ENCODE measurements around the gene TMPRSS11E. TPM values are rescaled to one million over a fixed set of nuclear protein-coding genes. Genes with fewer than 3 reads are reported as not detected.
"Not testable (repeated sequence)": the region's sequence is repeated elsewhere in the genome, so short reads cannot be mapped to it uniquely, and the experiment has no call there.

The TMPRSS11E gene
- total and polyA plus RNA-seq, 10 donors: 0.03 to 0.60 (median 0.21) TPM; not detected in 4

DNA sequence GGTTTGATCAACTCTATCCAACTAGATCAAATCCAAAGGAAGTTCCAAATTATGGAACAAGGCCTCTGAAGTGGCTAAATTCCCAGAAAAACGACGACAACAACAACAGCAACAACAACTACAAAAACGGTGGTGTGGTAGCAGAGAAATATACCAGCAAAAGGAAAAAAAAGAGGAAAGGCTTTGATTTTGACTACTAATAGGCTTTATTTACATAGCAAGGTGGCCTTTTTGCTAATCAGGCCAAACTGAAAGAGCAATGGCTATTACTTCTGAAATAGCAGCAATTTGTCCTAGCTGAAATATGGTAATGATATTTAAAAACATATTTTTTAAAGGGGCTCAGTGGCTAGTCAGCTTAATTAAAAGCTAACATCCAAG lies 40.8 kb upstream of the TMPRSS11E start:
- no peaks in the 10 kb centered on the region for H3K9me3 ChIP-seq
- intact Hi-C loops (cut with DNase I; ENCODE audit: low total_unique reads): no loop called here
- TF ChIP-seq, protein P1, sequence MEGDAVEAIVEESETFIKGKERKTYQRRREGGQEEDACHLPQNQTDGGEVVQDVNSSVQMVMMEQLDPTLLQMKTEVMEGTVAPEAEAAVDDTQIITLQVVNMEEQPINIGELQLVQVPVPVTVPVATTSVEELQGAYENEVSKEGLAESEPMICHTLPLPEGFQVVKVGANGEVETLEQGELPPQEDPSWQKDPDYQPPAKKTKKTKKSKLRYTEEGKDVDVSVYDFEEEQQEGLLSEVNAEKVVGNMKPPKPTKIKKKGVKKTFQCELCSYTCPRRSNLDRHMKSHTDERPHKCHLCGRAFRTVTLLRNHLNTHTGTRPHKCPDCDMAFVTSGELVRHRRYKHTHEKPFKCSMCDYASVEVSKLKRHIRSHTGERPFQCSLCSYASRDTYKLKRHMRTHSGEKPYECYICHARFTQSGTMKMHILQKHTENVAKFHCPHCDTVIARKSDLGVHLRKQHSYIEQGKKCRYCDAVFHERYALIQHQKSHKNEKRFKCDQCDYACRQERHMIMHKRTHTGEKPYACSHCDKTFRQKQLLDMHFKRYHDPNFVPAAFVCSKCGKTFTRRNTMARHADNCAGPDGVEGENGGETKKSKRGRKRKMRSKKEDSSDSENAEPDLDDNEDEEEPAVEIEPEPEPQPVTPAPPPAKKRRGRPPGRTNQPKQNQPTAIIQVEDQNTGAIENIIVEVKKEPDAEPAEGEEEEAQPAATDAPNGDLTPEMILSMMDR (IDR thresholded peaks at IDR 0.05 in 8 of 11, conservative IDR thresholded peaks at IDR 0.05 in 3 of 11): no peak
- TF ChIP-seq POLR2AphosphoS5 (IDR thresholded peaks at IDR 0.05): no peak
- TF ChIP-seq POLR2A (IDR thresholded peaks at IDR 0.05): no peak
- no peak overlapping the region for H3K4me3 ChIP-seq
- no peak for DNase-seq
- H3K27ac ChIP-seq: no peak overlapping the region
- H3K4me1 ChIP-seq: no peaks in the 10 kb centered on the region
- no peaks in the 10 kb centered on the region for H3K27me3 ChIP-seq (replicated peaks in 1 of 7)
- 47 to 66% (median 54%) methylated on average over 3 of the region's 3 CpGs for WGBS, 5 donors
- no peaks in the 10 kb centered on the region for H3K36me3 ChIP-seq

DNA sequence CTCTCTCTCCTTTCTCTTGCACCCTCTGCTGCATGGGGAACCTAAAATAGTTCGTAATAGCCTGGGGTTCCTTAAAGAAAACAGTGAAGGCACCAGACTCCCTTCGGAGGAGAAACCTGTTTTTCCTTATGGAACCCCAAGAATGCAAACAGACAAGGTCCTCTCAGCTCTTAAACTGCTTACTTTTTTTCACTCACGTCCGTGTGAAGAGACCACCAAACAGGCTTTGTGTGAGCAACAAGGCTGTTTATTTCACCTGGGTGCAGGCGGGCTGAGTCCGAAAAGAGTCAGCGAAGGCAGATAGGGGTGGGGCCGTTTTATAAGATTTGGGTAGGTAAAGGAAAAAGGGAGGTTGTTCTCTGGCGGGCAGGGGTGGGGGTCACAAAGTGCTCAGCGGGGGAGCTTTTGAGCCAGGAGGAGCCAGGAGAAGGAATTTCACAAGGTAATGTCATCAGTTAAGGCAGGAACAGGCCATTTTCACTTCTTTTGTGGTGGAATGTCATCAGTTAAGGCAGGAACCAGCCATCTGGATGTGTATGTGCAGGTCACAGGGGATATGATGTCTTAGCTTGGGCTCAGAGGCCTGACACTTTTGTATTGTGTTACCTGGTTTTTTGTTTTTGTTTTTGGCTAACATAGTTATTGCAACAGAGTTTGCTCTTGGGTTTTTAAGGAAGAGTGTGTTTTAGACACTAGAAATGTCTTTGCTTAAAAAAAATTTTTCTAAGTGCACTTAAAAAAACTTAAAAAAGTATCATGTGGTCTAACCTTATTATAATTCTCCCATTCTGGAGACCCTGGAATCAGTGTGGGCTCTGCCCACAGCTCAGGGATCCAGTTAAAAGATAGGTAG lies 40.0 kb upstream of the TMPRSS11E start:
- H3K9me3 ChIP-seq; DNase-seq; H3K36me3 ChIP-seq; H3K27ac ChIP-seq; H3K27me3 ChIP-seq (replicated peaks in 1 of 7); H3K4me1 ChIP-seq; H3K4me3 ChIP-seq; intact Hi-C loops (cut with DNase I; ENCODE audit: low total_unique reads): not testable (repeated sequence)
- 59 to 75% (median 66%) methylated on average over 10 of the region's 10 CpGs for WGBS, 5 donors

DNA sequence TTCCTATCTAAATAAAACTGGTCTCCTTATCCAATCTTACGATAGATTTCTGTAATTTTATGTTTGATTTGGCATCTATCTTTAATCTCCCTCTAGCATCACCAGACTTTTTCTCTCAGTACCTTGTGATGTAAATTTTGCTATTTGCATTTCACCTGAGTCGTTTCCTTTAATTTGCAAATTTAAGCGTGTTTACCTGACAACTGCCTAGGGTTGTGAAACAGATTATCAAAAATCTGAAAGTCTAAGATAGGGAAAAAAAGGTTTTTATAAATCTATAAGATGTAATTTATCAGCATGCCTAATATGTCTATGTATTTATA lies 39.4 kb upstream of the TMPRSS11E start:
- Histone ChIP-seq H3K27ac (no peak overlapping the region), H3K4me3 (no peak overlapping the region), H3K36me3 (no peaks in the 10 kb centered on the region), H3K9me3 (no peaks in the 10 kb centered on the region), H3K4me1 (no peaks in the 10 kb centered on the region), H3K27me3 (replicated peaks in 1 of 7) (no peaks in the 10 kb centered on the region)
- WGBS, 5 donors: 62 to 75% (median 71%) methylated on average over 3 of the region's 3 CpGs
- DNase-seq: no peak
- intact Hi-C loops (cut with DNase I; ENCODE audit: low total_unique reads): no loop called here
- TF ChIP-seq POLR2A (IDR thresholded peaks at IDR 0.05) (no peak), POLR2AphosphoS5 (IDR thresholded peaks at IDR 0.05) (no peak)

DNA sequence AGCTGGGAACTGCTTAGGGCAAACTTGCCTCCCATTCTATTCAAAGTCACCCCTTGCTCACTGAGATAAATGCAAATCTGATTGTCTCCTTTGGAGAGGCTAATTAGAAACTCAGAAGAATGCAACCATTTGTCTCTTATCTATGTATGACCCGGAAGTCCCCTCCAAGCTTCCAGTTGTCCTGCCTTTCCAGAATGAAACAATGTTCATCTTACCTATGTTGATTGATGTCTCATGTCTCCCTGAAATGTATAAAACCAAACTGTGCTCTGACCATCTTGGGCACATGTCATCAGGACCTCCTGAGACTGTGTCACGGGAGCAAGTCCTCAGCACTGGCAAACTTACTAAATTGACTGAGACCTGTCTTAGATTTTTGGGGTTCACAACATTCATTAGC lies 37.1 kb upstream of the TMPRSS11E start:
- intact Hi-C loops (cut with DNase I; ENCODE audit: low total_unique reads): no loop called here
- H3K9me3 ChIP-seq: no peaks in the 10 kb centered on the region
- H3K4me3 ChIP-seq: no peak overlapping the region
- H3K27ac ChIP-seq: no peak overlapping the region
- TF ChIP-seq, protein P1 (IDR thresholded peaks at IDR 0.05 in 8 of 11, conservative IDR thresholded peaks at IDR 0.05 in 3 of 11): no peak
- TF ChIP-seq POLR2A (IDR thresholded peaks at IDR 0.05) (no peak), POLR2AphosphoS5 (IDR thresholded peaks at IDR 0.05) (no peak)
- DNase-seq: no peak
- H3K4me1 ChIP-seq: no peaks in the 10 kb centered on the region
- WGBS, 5 donors: 60 to 80% (median 76%) methylated on average over 2 of the region's 2 CpGs
- no peaks in the 10 kb centered on the region for H3K36me3 ChIP-seq
- no peaks in the 10 kb centered on the region for H3K27me3 ChIP-seq (replicated peaks in 1 of 7)

DNA sequence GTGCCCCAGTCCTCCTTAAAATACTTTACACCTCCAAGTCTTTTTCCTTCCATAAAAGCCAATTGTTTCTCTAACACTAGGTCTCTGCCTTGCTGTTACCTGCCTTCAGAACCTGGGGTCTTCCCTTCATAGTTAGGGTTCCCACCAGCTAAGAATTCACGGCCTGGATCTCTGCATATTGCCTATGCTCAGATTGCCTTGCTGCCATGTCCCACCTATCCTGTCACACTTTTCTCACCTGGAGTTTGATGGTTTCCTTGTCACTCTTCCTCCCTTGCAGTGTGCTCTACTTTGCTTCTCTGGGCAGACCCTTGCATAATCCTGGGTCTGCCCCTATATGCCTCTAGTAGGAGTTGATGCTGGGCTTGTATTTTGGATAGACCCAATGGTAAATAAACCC lies 36.6 kb upstream of the TMPRSS11E start:
- Histone ChIP-seq H3K4me3 (no peak overlapping the region), H3K4me1 (no peaks in the 10 kb centered on the region), H3K9me3 (no peaks in the 10 kb centered on the region), H3K27ac (no peak overlapping the region), H3K27me3 (replicated peaks in 1 of 7) (no peaks in the 10 kb centered on the region), H3K36me3 (no peaks in the 10 kb centered on the region)
- WGBS, 5 donors: 83 to 91% (median 86%) methylated on average over 1 of the region's 1 CpG
- no peak for DNase-seq
- intact Hi-C loops (cut with DNase I; ENCODE audit: low total_unique reads): no loop called here
- TF ChIP-seq POLR2A (IDR thresholded peaks at IDR 0.05) (no peak), POLR2AphosphoS5 (IDR thresholded peaks at IDR 0.05) (no peak)
- TF ChIP-seq, protein P1 (IDR thresholded peaks at IDR 0.05 in 8 of 11, conservative IDR thresholded peaks at IDR 0.05 in 3 of 11): no peak

DNA sequence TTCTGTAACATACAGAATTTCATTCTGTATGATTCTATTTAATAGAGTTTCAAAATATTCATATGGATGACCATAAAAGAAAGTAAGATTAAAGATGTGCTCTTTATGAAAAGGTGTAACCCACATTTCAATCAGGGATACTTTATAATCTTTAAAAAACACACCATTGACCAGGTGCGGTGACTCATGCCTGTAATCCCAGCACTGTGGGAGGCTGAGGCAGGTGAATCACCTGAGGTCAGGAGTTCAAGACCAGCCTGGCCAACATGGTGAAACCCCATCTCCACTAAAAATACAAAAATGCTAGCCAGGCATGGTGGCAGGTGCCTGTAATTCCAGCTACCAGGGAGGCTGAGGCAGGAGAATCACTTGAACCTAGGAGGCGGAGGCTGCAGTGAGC lies 35.2 kb upstream of the TMPRSS11E start:
- H3K4me1 ChIP-seq; H3K36me3 ChIP-seq; DNase-seq; H3K4me3 ChIP-seq; H3K27me3 ChIP-seq (replicated peaks in 1 of 7); H3K27ac ChIP-seq; H3K9me3 ChIP-seq; intact Hi-C loops (cut with DNase I; ENCODE audit: low total_unique reads): not testable (repeated sequence)
- 93 to 100% (median 96%) methylated on average over 2 of the region's 2 CpGs for WGBS, 5 donors
